ENCODE data around the gene BIRC7. TPM values are rescaled to one million over a fixed set of nuclear protein-coding genes. Genes with fewer than 3 reads are reported as not detected.

The BIRC7 gene
- total RNA-seq, 2 experiments from 2014 or later, result not detected

DNA sequence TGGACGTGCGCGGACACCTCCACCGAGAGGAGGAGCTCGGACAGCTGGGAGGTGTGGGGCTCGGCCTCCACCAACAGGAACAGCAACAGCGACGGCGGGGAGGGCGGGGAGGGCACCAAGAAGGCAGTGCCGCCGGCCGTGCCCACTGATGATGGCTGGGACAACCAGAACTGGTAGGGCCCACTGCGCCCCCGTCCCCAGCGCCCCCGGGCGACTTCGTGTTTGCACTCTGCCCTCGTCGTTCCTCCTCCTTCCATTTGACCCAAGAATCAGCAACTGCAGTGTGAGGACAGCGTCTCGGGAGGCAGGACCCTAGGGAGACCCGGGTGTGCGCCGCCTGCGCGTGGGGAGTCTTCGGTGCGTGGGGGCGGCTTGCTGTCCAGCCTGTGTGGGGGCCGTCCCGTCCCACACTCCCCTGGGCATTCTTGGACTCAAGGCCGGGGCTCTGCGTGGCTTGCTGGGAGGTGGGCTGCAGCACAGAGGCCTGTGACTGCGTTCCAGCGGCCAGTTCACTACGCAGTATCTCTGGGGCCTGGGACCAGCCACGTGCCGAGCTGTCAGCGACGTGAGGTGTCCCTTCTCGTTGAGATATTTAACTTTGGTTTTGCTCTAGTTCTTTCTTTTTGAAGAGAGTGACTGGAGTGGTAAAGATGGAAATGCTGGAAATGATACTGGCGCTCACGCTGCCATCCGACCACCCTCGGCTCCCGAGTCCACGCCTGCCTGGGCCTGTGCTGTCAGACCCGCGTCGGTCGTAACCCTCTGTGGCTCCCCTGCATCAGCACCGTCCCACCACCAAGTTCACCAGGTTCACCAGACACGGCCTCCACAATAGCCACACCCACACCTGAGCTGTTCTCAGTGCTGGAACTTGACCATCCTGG lies 52.2 kb downstream of the BIRC7 start:
- Histone ChIP-seq H3K9me3 (ENCODE audit: control insufficient read depth in 1 of 2, insufficient read depth in 1 of 2, low read length in 2 of 2) (no peaks in the 10 kb centered on the region), H3K27me3 (ENCODE audit: control insufficient read depth in 1 of 2, insufficient read depth in 2 of 2, low read length in 2 of 2) (no peaks in the 10 kb centered on the region), H3K4me1 (ENCODE audit: insufficient read depth, low read length) (peaks cover 31% of the 10 kb centered on the region), H3K36me3 (ENCODE audit: insufficient read depth, low read length) (peaks cover 23% of the 10 kb centered on the region), H3K4me3 (ENCODE audit: low read length) (no peak overlapping the region), H3K27ac (ENCODE audit: low read depth in 1 of 2, low read length in 2 of 2) (no peak overlapping the region)
- no peak overlapping the region for H3K4me3 Mint-ChIP-seq
- no peaks in the 10 kb centered on the region for H3K27me3 Mint-ChIP-seq
- CTCF ChIA-PET, result no interaction called here
- H3K9me3 Mint-ChIP-seq, result no peaks in the 10 kb centered on the region
- no peak for DNase-seq
- H3K4me1 Mint-ChIP-seq (ENCODE audit: low read depth), result peaks cover 4% of the 10 kb centered on the region
- ATAC-seq (ENCODE audit: poor library complexity), result no peak
- H3K27ac Mint-ChIP-seq, result no peak overlapping the region
- intact Hi-C loops (cut with DNase I, micrococcal nuclease), result no loop called here
- peaks cover 28% of the 10 kb centered on the region for H3K36me3 Mint-ChIP-seq (ENCODE audit: low read depth)
- POLR2A ChIA-PET, result interaction anchor here (1.1 kb wide), 1 partner anchor 15 kb away, joined by 4 read pairs; the partner anchor contains the start of gene ARFGAP1
- TF ChIP-seq, protein P1, sequence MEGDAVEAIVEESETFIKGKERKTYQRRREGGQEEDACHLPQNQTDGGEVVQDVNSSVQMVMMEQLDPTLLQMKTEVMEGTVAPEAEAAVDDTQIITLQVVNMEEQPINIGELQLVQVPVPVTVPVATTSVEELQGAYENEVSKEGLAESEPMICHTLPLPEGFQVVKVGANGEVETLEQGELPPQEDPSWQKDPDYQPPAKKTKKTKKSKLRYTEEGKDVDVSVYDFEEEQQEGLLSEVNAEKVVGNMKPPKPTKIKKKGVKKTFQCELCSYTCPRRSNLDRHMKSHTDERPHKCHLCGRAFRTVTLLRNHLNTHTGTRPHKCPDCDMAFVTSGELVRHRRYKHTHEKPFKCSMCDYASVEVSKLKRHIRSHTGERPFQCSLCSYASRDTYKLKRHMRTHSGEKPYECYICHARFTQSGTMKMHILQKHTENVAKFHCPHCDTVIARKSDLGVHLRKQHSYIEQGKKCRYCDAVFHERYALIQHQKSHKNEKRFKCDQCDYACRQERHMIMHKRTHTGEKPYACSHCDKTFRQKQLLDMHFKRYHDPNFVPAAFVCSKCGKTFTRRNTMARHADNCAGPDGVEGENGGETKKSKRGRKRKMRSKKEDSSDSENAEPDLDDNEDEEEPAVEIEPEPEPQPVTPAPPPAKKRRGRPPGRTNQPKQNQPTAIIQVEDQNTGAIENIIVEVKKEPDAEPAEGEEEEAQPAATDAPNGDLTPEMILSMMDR (IDR thresholded peaks at IDR 0.05), result no peak

DNA sequence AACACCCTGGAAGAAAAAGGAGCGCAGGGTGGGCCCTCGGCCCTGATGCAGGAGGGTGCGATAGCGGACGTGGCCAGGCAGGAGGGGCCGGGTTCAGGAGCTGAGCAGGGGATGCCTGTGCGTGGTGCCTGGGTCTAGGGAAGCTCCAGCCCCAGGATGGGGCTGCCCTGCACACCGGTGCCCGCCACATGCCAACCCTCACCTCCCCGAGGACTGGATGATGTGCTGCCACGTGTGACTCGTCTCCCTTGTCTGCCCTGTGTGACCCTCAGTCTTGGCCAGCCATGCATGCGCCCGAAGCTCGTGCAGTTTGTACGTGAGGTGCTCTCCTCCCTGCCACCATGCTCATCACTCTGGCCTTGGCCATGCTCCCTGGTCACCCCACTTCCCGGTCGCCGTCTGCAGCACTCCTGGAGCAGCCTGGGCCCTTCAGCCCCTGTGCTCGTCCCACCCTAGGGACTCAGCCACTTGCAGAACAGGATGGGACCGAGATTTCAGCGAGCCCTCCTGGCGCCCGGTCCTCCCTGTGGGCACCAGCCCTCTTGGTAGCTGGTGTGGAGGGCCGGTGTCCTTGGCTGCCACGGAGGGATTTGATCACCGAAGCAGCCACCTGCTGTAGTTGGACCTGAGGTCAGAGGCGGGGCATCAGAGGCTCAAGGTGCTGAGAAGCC lies 53.0 kb downstream of the BIRC7 start:
- POLR2A ChIA-PET, result no interaction called here
- no peak for DNase-seq
- H3K27ac ChIP-seq (ENCODE audit: low read depth in 1 of 2, low read length in 2 of 2), result no peak overlapping the region
- Mint-ChIP-seq H3K9me3 (no peaks in the 10 kb centered on the region), H3K27me3 (no peaks in the 10 kb centered on the region), H3K36me3 (ENCODE audit: low read depth) (peaks cover 24% of the 10 kb centered on the region), H3K27ac (peak overlapping the region; percentile 33), H3K4me1 (ENCODE audit: low read depth) (peaks cover 4% of the 10 kb centered on the region), H3K4me3 (no peak overlapping the region)
- H3K36me3 ChIP-seq (ENCODE audit: insufficient read depth, low read length), result peaks cover 23% of the 10 kb centered on the region
- H3K27me3 ChIP-seq (ENCODE audit: control insufficient read depth in 1 of 2, insufficient read depth in 2 of 2, low read length in 2 of 2), result no peaks in the 10 kb centered on the region
- TF ChIP-seq, protein P1 (IDR thresholded peaks at IDR 0.05), result no peak
- no peaks in the 10 kb centered on the region for H3K9me3 ChIP-seq (ENCODE audit: control insufficient read depth in 1 of 2, insufficient read depth in 1 of 2, low read length in 2 of 2)
- intact Hi-C loops (cut with DNase I, micrococcal nuclease), result no loop called here
- no peak overlapping the region for H3K4me3 ChIP-seq (ENCODE audit: low read length)
- ATAC-seq (ENCODE audit: poor library complexity), result no peak
- H3K4me1 ChIP-seq (ENCODE audit: insufficient read depth, low read length), result peaks cover 25% of the 10 kb centered on the region
- CTCF ChIA-PET, result no interaction called here

DNA sequence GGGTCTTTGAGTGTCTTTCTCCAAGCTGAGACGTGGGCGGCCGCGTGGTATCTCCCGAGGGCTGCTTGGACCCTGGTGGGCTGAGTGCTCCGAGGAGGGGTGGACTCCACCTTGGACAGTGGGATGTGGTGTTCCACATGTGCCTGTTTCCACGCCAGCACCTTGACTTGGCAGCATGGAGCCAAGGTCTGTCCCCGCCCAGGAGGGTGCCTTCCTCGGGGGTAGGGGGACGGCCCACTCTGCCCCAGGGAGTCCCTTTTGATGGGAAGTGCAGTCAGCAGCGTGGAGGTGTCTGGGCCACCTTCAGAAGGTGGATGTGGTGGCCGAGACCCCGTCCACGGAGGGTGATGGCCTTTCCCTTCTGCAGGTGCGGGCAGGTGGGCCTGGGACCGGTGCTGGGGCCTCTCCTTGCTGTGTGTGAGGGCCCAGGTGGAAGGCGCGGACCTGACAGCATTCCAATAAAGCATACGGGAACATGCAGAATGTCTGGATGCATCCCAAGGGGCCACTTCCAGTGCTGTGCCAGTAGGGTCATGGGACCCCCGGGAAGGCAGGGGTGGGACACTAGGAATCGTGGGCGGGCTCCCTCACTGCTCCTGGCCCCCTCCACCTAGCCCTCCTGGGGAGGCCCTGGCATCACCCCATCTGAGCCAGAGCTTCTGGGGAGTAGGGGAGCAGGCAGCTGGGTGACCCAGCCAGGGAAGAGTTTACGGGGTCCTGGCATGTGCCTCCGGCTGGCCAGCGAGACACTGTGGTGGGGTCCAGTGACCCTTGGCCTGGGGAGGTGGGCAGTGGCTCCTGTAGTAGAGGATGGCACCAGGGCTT lies 53.8 kb downstream of the BIRC7 start:
- ChIA-PET CTCF (no interaction called here), POLR2A (no interaction called here)
- ATAC-seq (ENCODE audit: poor library complexity) (no peak), DNase-seq (no peak)
- Mint-ChIP-seq H3K4me3 (no peak overlapping the region), H3K9me3 (no peaks in the 10 kb centered on the region), H3K27me3 (no peaks in the 10 kb centered on the region), H3K36me3 (ENCODE audit: low read depth) (peaks cover 18% of the 10 kb centered on the region), H3K4me1 (ENCODE audit: low read depth) (no peaks in the 10 kb centered on the region), H3K27ac (no peak overlapping the region)
- Histone ChIP-seq H3K27ac (ENCODE audit: low read depth in 1 of 2, low read length in 2 of 2) (no peak overlapping the region), H3K27me3 (ENCODE audit: control insufficient read depth in 1 of 2, insufficient read depth in 2 of 2, low read length in 2 of 2) (peaks cover 0 to 3% of the 10 kb centered on the region in 2 experiments), H3K4me3 (ENCODE audit: low read length) (no peak overlapping the region), H3K36me3 (ENCODE audit: insufficient read depth, low read length) (peaks cover 23% of the 10 kb centered on the region), H3K4me1 (ENCODE audit: insufficient read depth, low read length) (peaks cover 25% of the 10 kb centered on the region), H3K9me3 (ENCODE audit: control insufficient read depth in 1 of 2, insufficient read depth in 1 of 2, low read length in 2 of 2) (no peaks in the 10 kb centered on the region)
- TF ChIP-seq, protein P1 (IDR thresholded peaks at IDR 0.05), result no peak
- intact Hi-C loops (cut with DNase I, micrococcal nuclease), result no loop called here

Measured in CD4-positive, alpha-beta T cell (primary cell).